ENCODE measurements around the gene AGPAT3.

Gene AGPAT3

DNA sequence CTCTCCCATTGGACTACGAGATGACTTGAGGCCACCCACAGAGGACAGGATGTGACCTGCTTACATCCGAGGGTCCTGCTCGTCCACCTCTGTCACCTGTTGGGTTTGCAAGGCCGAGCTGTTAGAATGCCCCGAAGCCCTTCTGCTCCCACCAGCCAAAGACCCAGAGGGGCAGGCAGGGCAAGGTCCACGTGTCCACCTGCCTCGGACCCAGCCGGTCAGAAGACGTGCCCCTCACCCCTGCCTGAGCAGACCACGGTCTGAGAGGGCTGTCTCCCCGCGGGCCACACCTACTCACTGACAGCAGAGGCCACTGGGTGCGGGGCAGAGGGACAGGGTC lies 116.8 kb downstream of the AGPAT3 start:
- DNase-seq = no peak

DNA sequence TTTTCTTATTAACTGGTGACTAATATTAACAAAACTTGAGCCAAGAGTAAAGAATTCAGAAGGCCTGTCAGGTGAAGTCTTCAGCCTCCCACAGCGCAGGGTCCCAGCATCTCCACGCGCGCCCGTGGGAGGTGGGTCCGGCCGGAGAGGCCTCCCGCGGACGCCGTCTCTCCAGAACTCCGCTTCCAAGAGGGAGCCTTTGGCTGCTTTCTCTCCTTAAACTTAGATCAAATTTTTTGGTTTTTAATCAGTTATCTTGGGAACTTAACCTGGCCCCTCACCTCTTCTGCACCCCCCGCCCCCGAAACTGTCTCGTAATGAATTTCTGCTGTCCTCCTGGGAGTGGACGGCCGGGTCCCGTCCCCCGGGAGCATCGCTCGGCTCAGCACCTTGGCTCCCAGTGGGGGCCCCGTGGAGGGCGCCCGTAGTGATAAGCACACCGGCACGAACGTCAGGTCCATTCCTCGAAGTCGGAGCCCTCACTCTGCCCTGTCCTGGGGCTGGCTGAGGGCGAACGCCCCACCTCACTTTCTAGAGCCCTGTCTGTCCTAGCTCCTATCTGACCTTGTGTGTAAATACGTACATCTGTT lies 117.6 kb downstream of the AGPAT3 start:
- no peak for DNase-seq

DNA sequence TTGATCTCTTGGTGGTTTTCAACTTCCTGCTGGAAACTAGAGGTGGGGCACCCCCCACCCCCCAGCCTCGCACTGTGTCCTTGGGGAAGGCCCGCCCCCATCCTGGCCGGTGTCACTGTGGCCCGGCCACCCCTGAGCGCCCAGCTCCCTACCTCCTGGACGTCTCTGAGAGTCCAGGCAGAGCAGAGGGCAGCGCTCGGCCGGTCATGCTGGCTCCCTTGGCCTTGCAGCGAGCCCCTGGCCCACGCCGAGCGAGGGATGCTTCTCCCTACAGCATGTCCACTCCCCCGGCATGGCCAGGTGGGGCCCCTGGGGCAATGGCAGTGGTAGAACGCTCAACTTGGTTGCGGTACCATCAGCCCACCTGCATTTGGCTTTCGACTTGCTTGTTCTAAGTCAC lies 118.4 kb downstream of the AGPAT3 start:
- DNase-seq = no peak

DNA sequence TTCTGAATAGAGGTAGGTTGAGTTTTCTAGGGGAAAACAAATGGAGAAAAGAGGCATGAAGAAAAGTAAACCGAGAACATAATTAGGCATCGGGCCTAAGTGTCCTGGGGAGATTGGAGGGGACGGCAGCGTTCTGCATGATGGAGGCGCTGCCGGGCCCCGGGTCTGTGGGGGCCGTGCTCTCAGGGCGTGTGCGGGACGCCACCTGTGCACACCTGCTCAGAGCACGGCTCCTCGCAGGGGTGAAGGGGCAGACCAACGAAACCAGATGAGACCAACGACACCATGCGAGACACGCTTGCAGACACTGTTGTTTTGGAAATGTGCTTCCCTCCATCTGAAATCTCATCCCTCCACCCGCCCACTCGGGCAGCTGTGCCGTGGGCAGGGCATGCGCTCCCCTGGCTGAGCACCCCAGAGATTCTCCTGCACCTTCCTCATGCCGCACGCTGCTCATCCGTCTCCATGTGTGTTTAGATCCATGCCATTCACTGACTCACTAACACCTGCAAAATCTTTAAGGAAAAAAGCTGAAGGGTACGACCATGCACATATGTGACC lies 118.9 kb downstream of the AGPAT3 start:
- DNase-seq = no peak

DNA sequence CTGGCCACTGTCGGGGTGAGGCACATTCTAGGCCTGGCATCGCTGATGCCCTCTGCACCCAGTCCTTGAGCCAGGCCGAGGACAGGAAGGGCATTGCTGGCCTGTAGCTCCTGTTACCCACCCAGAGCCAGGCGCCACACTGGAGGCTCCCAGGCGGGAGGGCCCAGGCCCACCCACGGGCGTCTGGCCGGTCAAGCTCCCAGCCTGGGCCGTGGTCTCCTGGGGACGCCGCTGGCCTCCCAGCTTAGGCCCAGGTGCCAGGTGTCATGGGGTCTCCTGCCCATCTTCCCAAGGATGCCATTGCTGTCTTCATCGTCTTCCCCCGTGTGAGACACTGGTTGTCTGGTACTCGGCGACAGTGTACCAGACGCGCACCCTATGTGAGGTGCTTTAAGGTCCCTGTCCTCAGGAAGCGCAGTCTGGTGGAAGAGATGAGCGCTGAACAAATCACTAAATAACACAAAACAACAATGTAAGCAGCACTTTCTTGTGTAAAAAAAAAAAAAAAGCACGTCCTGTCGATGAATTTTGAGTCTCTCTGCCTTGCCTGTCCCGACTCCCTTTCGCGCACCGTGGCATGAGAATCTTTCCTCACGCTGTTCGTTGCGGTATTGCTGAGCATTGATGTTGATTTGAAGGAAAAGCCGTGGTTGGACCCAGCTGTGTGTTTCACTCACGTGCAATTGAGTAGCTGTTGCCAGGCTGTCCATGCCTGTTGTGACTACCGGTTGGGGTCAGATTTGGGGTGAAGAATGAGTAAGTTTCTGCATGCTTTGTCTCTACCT lies 120.1 kb downstream of the AGPAT3 start:
- DNase-seq = no peak

DNA sequence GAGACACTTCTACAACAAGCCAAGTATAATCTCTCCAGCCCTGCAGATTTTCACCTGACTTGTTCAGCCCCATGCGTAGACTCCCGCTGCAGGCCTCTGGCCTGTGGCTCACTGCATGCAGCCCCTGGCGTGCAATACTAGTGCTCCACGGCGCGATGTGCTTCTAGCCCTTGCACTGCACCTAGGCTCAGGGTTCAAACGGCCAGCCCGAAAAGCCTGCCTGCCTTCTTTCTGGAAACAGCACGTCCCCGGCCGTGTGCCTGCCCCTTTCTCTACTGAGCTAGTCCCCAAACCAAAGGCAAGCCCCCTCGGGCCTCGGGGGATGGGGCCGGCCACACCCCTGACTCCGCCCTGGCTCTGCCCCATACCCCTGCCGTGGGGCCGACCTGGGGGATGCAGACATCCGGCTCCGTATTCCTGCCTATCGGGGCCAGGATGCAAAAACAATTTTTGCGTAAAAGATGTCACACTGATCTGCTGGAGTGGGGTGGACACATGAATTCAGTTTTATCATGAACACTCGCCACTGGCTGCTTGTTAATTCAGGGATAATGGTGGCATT lies 120.7 kb downstream of the AGPAT3 start:
- DNase-seq = no peak

DNA sequence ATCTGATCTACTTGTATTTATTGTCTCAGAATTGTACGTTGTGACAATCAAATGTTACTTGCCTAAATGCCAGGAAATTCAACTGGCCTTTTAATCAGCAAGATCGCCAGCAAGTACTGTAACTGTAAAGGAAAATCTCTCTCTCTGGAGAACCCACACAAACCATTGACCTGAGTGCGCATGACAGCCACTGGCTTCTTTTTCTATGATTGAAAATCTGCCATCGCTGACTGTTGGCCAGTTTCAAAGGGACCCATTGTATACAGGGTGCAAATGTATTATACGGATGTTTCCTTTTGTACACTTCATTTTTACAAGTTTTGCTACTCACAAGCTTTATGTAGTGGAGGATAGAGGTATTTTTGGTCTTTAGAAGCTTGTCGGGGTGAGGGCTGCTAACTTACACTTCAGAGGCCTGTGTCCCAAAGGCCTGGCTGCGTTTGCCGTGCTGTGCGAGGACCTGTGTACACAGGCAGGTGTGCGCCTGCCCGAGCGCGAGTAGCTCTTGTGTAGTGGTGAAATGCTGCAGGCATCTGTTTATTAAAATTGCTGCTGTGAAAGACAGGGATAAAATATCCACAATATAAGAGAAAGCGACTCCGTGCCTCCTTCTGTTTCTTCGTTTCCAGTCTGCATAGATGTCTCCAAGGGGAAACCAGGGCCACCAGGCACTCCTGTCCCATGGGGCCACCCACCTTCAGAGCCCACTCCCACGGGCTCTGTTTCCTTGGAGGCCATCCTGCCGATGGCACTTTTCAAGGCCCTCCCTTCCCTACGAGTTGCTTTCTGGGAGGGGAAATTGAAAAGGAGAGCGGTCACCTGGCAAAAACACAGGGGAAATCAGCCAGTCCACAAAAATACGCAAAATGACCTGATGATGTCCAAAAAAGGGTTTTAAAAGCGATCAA lies 121.8 kb downstream of the AGPAT3 start:
- DNase-seq = no peak

DNA sequence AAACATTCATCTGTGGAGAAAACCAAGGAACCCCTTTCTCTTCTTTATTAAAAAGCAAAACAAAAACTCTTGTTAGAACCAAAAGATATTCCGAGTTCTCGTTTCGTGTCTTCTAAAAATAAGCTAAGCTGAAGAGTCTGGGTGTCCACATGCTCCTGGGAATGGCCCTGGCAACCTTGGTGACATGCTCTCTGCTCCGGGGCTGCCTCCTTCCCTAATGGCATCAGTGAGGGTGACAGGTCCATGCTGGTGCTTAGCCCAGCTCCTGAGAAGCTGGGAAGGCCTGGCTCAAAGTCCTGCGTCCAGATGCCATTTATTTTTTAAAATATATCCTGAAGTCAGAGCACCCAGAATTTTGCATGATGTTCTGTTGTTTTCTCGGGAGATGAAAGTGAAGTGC lies 122.5 kb downstream of the AGPAT3 start:
- no peak for DNase-seq

DNA sequence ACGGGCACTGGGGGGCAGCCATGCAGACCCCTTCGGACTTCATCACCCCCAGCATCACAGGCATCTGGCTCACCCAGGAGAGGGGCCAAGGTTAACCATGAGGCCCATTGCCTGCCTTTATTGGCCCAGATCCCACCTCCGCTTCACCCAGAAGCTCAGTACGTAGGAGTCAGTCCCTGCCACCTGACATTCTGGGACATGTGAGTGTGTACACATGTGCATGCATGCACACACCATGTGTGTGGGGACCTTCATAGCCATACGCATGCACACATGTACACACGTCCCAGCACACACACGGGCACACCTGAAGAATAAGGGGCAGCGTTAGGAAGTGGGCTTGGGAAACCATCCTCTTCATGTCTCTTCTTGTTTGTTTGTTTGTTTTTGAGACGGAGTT lies 123.0 kb downstream of the AGPAT3 start:
- no peak for DNase-seq

DNA sequence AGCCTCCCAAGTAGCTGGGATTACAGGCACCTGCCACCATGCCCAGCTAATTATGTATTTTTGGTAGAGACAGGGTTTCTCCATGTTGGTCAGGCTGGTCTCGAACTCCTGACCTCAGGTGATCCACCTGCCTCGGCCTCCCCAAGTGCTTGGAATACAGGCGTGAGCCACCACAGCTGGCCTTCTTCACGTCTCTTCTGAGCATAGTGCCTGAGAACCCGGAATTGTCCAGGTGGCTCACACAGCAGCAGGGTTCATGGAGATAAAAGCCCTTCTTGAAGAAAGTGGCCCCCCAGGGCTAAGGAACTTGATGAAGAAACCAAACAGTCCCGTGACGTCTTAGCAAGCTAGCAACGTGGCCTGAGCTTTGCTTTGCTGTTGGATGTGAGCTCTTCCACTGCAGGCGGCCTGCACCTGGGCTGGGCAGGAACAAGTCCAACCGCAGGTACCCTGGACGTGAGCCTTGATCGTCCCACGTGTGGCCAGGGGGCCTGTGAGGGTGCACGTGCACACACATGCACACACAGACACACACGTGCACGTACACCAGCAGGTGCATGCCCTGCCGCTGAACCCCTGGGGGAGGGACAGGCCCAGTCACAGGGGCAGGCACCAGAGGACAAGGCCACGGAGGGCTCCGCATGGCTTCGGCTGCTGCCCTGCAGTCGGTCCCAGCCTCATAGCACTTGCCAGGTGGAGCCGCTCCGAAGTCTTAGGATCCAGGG lies 123.6 kb downstream of the AGPAT3 start:
- DNase-seq = no peak

DNA sequence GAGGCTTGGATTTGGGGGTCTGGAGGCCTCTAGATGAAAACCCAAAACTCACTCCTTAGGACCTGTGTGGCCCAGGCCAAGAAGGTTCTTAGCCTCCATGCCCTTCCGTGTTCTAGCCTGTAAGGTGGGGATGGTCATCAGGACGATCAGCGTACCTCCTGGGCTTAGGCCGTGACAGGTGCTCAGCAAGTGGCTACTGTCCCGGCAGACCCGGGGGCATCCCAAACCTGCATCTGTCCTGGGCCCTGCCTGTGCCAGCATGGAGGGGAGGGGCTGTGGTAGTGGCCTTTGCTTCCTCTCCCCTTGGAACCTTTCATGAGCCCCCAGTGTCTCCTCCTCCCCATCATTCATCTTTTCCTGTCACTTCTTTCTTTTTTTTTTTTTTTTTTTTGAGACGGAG lies 124.4 kb downstream of the AGPAT3 start:
- no peak for DNase-seq

DNA sequence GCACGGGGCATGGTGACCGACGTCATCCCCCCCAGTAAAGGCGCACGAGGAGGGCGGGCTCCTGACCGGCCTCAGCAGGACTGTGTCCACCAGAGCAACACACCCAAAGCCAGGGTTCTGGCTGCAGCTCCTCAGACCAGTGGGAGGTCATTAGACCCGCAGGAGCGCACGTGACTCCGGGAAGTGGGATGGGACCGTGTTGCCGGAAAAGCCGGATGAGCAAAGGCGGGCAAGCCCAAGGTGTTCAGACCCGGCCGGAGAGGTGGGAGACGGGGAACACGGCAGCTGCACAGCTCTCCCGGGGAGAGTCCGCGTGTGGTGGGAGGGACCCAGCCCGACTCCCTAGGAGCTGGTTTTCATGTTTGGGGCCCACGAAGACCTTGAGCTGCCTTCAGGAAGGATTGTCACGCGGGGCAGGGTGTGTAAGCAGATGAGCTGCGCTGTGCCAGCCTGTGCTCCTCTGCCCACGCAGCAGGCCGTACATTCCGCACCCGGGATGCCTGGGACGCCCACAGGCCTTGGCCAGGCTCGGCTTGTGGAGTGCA lies 126.5 kb downstream of the AGPAT3 start:
- DNase-seq = no peak

DNA sequence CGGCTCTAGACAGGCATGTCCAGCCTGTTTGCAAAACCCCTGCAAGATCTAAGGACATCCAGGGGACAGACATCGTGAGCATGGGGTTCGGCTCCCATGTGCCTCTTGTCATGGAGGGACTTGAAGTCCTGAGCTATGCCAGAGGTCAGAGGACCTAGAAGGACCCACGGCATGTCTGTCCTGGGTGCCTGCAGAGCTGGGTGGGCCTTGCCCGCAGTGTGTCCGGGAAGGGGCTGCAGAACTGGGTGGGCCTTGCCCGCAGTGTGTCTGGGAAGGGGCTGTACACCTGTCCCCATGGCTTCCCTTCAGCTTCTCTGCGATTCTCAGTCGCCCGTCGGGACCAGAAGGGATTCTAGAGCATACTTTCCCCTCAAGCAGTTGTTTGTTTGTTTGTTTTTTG lies 127.1 kb downstream of the AGPAT3 start:
- DNase-seq = no peak

DNA sequence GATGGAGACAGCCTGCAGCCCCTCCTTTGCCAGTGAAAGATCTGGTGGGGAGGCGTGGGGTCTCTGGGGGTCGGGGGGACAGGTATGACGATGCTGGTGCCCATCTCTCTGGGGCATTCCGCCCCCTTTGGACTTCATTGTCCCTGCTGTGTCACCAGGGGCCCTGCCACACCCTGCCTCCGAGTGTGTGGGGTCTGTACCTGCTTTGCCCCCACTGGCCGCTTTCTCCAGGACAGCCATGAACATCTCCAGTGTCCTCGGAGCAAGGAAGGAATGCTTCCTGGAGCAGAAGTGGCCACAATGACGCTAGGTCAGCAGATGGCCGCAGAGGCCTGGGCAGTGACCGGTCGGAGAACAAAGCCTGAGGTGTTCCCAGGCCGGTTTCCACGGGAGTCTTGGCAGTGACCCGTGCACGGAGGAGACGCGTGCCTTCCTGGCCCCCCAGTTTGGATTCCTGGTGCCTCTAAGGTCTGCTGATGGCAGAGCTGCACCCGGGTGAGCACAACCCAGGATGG lies 128.5 kb downstream of the AGPAT3 start:
- no peak for DNase-seq

DNA sequence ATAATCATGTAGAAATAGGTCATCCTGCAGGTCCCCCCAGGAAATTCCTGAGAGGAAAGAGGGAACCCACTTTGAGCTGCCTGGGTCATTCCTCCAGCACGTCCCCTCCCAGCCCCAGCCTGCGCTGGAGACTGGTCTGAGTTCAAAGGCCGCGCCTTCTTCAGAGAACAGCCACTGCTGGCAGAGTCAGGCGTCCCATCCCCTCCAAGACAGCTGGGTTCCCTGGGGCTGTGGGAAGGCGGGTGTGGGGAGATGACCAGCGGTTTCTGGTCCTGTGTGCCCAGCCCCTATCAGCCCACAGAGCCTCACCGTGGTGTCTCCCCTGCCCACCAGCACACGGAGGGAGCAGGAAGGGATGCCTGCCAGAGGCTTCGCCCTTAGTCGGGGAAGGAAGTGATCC lies 129.1 kb downstream of the AGPAT3 start:
- no peak for DNase-seq

DNA sequence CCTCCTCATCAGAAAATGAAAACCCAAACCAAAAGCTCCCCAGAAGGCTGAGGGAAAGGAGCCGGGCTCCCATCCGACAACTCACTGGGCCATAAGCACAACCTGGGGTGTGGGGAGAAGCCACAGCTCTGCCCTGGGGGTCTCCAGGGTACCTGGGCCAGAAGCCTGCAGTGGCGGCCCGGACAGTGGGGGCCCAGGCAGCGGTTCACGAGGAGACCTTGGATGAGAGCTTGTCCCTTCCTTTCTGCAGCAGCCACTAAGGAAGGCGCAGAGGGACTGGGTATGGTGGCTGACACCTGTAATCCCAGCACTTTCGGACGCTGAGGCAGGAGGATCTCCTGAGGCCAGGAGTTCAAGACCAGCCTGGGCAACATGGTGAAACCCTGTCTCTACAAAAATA lies 129.6 kb downstream of the AGPAT3 start:
- no peak for DNase-seq

DNA sequence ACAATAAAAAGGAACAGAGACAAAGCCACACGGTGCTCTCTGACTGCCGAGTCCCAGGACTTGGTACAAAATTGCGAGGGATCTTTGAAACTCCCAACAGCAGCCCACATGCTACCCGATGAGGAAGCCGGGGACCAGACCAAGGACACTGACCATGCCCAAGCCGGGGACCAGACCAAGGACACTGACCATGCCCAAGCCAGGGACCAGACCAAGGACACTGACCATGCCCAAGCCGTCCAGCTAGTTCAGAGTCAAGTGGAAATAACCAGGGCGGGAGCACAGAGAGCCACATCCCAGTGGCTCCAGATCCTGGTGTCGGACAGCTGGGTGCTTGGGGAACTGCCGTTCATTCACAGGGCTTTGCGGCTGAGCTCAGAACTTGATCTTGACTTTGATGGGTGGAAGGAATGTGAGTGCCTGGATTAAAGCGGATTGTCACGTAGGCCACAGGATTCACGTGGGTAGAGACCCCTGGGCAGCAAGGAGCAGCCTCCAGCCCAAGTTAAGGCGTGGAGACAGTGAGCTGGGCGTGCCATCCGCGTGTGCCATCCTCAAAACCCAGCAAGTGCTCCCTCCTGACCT lies 130.6 kb downstream of the AGPAT3 start:
- DNase-seq = no peak

DNA sequence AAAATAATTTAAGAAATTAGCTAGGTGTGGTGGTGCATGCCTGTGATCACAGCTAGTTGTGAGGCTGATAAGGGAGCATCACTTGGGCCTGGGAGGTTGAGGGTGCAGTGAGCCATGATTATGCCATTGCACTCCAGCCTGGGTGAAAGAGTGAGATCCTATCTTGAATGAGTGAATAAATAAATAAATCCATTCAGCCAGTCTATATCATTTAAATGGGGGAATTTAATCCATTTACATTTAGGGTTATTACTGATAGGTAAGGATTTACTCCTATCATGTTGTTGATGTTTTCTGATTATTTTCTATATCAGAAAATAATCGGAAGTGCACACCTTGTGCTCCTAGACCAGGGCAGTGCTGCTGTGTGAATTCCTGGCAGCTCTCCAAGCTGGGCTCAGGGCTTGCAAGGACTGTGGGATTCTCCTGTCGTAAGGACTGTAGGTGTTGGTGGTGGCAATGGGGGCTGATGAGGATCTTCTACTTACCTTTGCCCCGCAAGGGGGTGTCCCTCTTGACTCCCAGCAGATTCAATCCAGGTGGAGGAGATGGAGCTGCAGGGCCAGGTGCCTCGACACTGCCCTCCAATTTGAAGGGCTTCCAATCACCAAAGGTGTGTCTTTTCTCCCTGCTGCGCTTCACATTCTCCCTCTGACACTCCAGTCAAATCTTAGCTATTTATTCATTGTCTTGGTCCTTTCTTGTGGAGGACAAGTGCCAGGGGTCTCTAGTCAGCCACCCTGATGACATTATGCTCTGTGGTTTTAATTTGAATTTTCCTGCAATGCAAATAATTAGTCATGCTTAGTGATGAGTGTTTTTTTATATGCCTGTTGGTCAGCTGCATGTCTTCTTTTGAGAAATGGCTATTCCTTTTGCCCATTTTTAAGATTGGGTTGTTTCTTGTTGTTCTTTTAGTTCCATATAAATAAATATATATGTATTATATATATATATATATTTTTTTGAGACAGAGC lies 133.0 kb downstream of the AGPAT3 start:
- no peak for DNase-seq

DNA sequence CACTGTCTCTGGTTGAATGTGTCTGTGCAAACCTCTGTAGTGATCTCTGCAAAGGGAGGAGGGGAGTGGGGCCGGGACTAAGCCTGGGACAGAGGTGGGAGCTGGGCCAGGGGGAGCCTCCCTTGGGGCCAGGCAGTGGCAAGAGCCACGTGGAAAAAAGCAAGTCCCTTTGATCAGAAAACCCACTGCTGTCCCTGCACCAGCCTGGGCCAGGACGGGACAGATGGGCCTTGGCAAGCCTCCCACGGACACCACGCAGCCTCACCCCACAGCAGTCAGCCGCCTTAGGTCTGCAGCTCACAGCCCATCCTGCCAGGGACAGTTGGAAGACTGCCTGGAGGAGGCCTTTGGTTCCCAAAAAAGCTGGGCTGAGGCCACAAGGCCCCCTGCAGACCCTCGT lies 135.3 kb downstream of the AGPAT3 start:
- DNase-seq = no peak

DNA sequence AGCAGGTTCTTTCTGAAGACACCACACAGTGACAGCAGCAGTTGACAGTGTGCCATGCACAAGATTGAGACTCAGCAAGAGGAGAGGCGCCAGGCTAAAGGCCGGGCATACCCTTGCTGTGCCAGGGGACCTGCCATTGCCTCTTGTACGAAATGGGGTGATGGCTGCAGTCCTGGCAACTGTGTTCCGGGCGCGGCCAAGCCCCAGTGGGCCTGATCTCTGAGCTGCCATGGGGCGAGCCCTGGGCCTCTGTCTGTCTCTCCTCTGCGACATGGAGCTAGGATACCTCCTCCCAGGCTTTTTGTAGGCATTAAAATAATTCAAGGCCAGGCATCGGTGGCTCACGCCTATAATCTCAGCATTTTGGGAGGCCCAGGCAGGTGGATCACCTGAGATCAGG lies 137.5 kb downstream of the AGPAT3 start:
- DNase-seq = no peak

All from EL (cell line).